Nephron (organoid): ENCODE measurements around the gene ADAMTSL1.

Experiments
- H3K27ac Mint-ChIP-seq, 3 experiments: 2 replicates each; pipeline ENCODE4 v1.8.0; 2020; ENCODE audit warnings: mixed read lengths in 3 of 3, mild to moderate bottlenecking in 2 of 3, moderate library complexity in 1 of 3
- H3K27me3 Mint-ChIP-seq: 2 replicates; pipeline ENCODE4 v1.8.0; 2021; ENCODE audit warnings: low read depth, mild to moderate bottlenecking, moderate library complexity, mixed read lengths
- H3K36me3 Mint-ChIP-seq: 2 replicates; pipeline ENCODE4 v1.8.0; 2020; ENCODE audit warnings: low read depth, mixed read lengths
- H3K4me1 Mint-ChIP-seq: 2 replicates; pipeline ENCODE4 v1.8.0; 2020; ENCODE audit warnings: mixed read lengths
- H3K4me3 Mint-ChIP-seq, 3 experiments: 2 replicates each; pipeline ENCODE4 v1.8.0; 2020; ENCODE audit warnings: mild to moderate bottlenecking in 3 of 3, mixed read lengths in 3 of 3, moderate library complexity in 2 of 3
- H3K9me3 Mint-ChIP-seq: 2 replicates; pipeline ENCODE4 v1.8.0; 2020; ENCODE audit warnings: mixed read lengths
- CTCF ChIP-seq, 3 experiments: fragments of 200-600 bp; sonication (generic); IDR thresholded peaks; one replicate each; pipeline ENCODE4 v1.5.0; 2021; ENCODE audit warnings: antibody characterized with exemption in 3 of 3; ENCODE audit not compliant: unreplicated experiment in 3 of 3

ADAMTSL1 gene

DNA sequence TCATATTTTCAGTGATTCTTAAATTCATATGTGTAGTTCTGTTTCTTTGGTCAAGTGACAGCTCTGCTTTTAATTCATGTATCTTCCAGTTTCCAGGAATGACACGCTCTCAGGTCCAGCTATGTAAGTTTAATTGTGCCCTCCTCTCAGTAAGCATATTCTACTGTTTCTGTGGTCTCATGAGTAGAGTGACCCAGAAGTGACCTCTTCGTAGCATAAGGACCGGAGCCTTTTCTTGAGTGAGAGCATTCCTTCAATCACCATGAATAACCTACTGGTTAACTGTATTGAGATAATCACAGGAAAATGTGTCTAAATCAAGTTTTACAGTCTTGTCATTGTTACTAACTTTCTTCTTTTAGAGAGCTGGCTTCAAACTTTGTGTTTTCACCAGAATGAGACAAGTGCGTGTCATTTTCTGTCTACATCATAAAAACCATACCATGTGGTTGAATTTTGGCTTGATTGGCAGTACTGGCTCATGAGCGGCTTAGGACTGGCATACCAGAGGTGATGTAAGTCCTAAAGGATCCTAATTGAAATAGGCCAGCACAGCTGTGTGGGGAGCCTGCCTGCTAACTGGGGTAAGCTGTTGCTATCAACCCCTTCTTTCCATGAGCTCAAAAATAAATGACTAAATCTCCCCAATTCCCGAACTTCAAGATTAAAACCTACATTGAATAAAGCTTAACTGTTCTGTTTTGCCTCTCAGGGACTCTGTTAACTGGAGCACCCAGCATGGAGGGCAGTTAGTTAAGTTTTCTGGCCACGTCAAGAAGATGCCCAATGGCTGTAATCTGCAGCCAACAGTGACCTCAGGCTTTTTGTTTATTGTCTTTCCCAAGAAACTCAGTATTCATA, 4.8 kb downstream of the ADAMTSL1 start:
- Mint-ChIP-seq H3K36me3 (peaks cover 5% of the 10 kb centered on the region), H3K4me3 (peak overlapping the region in 1 of 3 experiments; percentile 19), H3K4me1 (peaks cover 53% of the 10 kb centered on the region), H3K27me3 (no peaks in the 10 kb centered on the region), H3K9me3 (no peaks in the 10 kb centered on the region), H3K27ac (peak overlapping the region; percentile 34 to 93 (median 48))
- no peak for TF ChIP-seq CTCF (IDR thresholded peaks at IDR 0.05; ENCODE audit: unreplicated experiment in 3 of 3)

- no peak for TF ChIP-seq CTCF (IDR thresholded peaks at IDR 0.05; ENCODE audit: unreplicated experiment in 3 of 3)
- H3K27me3 Mint-ChIP-seq, result no peaks in the 10 kb centered on the region
- H3K36me3 Mint-ChIP-seq, result peaks cover 5% of the 10 kb centered on the region
- no peaks in the 10 kb centered on the region for H3K9me3 Mint-ChIP-seq
- H3K4me3 Mint-ChIP-seq, result no peak overlapping the region
- H3K4me1 Mint-ChIP-seq, result peaks cover 52% of the 10 kb centered on the region
- peak overlapping the region in 2 of 3 experiments; percentile 1 to 93 for H3K27ac Mint-ChIP-seq
Observed at GRCh38 chr9:18479405-18479804, 5.5 kb downstream of the ADAMTSL1 start.

GRCh38 chr9:18480662-18481093, 6.7 kb downstream of the ADAMTSL1 start:
- H3K36me3 Mint-ChIP-seq, result peaks cover 5% of the 10 kb centered on the region
- H3K4me3 Mint-ChIP-seq, result no peak overlapping the region
- H3K27ac Mint-ChIP-seq, result peak overlapping the region in 1 of 3 experiments; percentile 4
- no peak for TF ChIP-seq CTCF (IDR thresholded peaks at IDR 0.05; ENCODE audit: unreplicated experiment in 3 of 3)
- no peaks in the 10 kb centered on the region for H3K27me3 Mint-ChIP-seq
- no peaks in the 10 kb centered on the region for H3K9me3 Mint-ChIP-seq
- peaks cover 58% of the 10 kb centered on the region for H3K4me1 Mint-ChIP-seq

DNA sequence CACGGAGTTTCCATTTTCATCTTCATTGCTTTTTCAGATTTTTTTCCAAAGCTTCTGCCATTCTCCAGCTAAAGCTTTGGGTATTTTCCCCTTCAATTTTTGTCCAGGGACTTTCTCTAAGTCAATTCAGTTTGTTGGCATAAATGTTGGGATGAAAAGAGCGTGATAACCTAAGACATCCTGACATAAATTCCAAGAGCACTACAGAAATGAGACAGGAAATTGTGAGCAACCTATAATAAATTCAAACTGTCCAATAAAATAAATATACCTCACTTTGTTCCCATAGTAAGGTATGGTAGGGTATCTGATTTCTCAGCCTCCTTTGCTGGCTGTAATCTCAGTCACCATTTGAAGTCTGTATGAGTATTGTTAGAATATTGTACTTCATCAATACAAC, 8.4 kb downstream of the ADAMTSL1 start:
- Mint-ChIP-seq H3K27me3 (no peaks in the 10 kb centered on the region), H3K4me3 (no peak overlapping the region), H3K36me3 (peaks cover 5% of the 10 kb centered on the region), H3K9me3 (no peaks in the 10 kb centered on the region), H3K4me1 (peaks cover 56% of the 10 kb centered on the region), H3K27ac (peak overlapping the region in 1 of 3 experiments; percentile 24)
- no peak for TF ChIP-seq CTCF (IDR thresholded peaks at IDR 0.05; ENCODE audit: unreplicated experiment in 3 of 3)

- no peaks in the 10 kb centered on the region for H3K27me3 Mint-ChIP-seq
- no peak for TF ChIP-seq CTCF (IDR thresholded peaks at IDR 0.05; ENCODE audit: unreplicated experiment in 3 of 3)
- H3K4me3 Mint-ChIP-seq, result no peak overlapping the region
- peaks cover 29% of the 10 kb centered on the region for H3K4me1 Mint-ChIP-seq
- no peaks in the 10 kb centered on the region for H3K9me3 Mint-ChIP-seq
- no peaks in the 10 kb centered on the region for H3K36me3 Mint-ChIP-seq
- H3K27ac Mint-ChIP-seq, result peak overlapping the region in 2 of 3 experiments; percentile 16 to 21
Observed at GRCh38 chr9:18485714-18486113, 11.8 kb downstream of the ADAMTSL1 start.

DNA sequence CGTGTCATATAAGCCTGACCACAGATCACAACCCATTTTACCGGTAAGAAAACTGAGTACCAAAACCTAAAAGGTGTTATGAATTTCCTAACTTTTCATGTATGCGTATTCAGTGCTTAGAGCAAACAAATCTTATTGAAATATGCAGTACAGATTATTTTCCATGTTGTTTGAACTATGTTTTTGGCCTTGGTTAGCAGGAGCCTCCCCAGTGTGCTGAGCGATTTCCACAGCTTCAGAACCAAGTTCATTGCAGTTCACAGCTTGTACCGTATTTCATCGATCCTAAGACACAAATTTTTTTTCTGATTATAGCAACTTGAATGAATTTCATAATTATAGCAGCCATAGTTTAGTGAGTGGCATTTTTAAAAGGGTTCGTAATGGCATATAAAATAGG, 13.7 kb downstream of the ADAMTSL1 start:
- no peaks in the 10 kb centered on the region for H3K9me3 Mint-ChIP-seq
- no peaks in the 10 kb centered on the region for H3K36me3 Mint-ChIP-seq
- TF ChIP-seq CTCF (IDR thresholded peaks at IDR 0.05; ENCODE audit: unreplicated experiment in 3 of 3), result no peak
- no peak overlapping the region for H3K4me3 Mint-ChIP-seq
- H3K27ac Mint-ChIP-seq, result peak overlapping the region in 2 of 3 experiments; percentile 2 to 71
- no peaks in the 10 kb centered on the region for H3K27me3 Mint-ChIP-seq
- H3K4me1 Mint-ChIP-seq, result peaks cover 26% of the 10 kb centered on the region
